B cell (primary cell): ENCODE data around the gene PTGIR. TPM values are rescaled to one million over a fixed set of nuclear protein-coding genes. Genes with fewer than 3 reads are reported as not detected.

ENCODE experiments used
- ATAC-seq: fragments of 200-7000 bp; cut with Tn5 transposase; one replicate; pipeline ENCODE4 v1.10.0; 2021; ENCODE audit warnings: low read depth, mild to moderate bottlenecking, moderate number of reproducible peaks, moderate library complexity
- CTCF ChIA-PET: fragments of 350-600 bp; sonication (Branson Sonifier 250); formaldehyde crosslinking; loops from one replicate; lab custom pipeline; 2021; ENCODE audit warnings: antibody characterized with exemption, inconsistent platforms; lab: Charles Lee
- POLR2A ChIA-PET: fragments of 350-600 bp; sonication (Branson Sonifier 250); formaldehyde crosslinking; loops from one replicate; lab custom pipeline; 2021; ENCODE audit warnings: antibody characterized with exemption; lab: Charles Lee
- DNase-seq: peaks from one replicate; pipeline ENCODE4 v3.0.0; 2013
- H2AFZ ChIP-seq: 2 replicates; pipeline ENCODE4 v1.6.1; 2012; ENCODE audit warnings: mild to moderate bottlenecking, low read depth, low read length; ENCODE audit not compliant: insufficient read depth, poor library complexity, severe bottlenecking
- H3K27ac ChIP-seq, 2 donors: 1 replicate in 1 of 2; 2 replicates in 1 of 2; pipeline ENCODE4 v1.5.1; 2012 to 2013; ENCODE audit warnings: low read length in 2 of 2, mild to moderate bottlenecking in 2 of 2, moderate library complexity in 1 of 2
- H3K27me3 ChIP-seq, 4 experiments: fragments of 200-600 bp in 1 of 4; sonication (generic) in 1 of 4; replicated peaks in 1 of 4; 1 replicate in 2 of 4; 2 replicates in 2 of 4; pipeline versions ENCODE4 v1.6.1 to v1.7.0; 2013 to 2016; ENCODE audit warnings: low read length in 3 of 4, mild to moderate bottlenecking in 2 of 4, mixed read lengths in 1 of 4, moderate library complexity in 1 of 4; ENCODE audit not compliant: insufficient read depth in 4 of 4, control insufficient read depth in 3 of 4; ENCODE audit errors: control extremely low read depth in 1 of 4
- H3K36me3 ChIP-seq, 2 experiments: replicated peaks in 1 of 2; 1 replicate in 1 of 2; 2 replicates in 1 of 2; pipeline versions ENCODE4 v1.6.1 to v1.7.1; 2013; ENCODE audit warnings: low read length in 1 of 2; ENCODE audit not compliant: insufficient read depth in 2 of 2, control insufficient read depth in 1 of 2; ENCODE audit errors: control extremely low read depth in 1 of 2, extremely low read depth in 1 of 2
- H3K4me1 ChIP-seq, 2 donors: fragments of 200-600 bp in 1 of 2; sonication (generic) in 1 of 2; 1 replicate in 1 of 2; 2 replicates in 1 of 2; pipeline versions ENCODE4 v1.5.1 to v1.6.1; 2013 to 2017; ENCODE audit warnings: low read length in 2 of 2; ENCODE audit not compliant: control insufficient read depth in 2 of 2, insufficient read depth in 2 of 2
- H3K4me2 ChIP-seq: replicated peaks from 2 replicates; pipeline ENCODE3; 2012; ENCODE audit warnings: mild to moderate bottlenecking, low read depth, low read length; ENCODE audit not compliant: poor library complexity, severe bottlenecking
- H3K4me3 ChIP-seq, 5 experiments: fragments of 200-600 bp in 1 of 5; sonication (generic) in 1 of 5; 1 replicate in 3 of 5; 2 replicates in 2 of 5; pipeline versions ENCODE4 v1.5.1 to v1.7.0; 2011 to 2016; ENCODE audit warnings: low read length in 4 of 5, mild to moderate bottlenecking in 4 of 5, low read depth in 2 of 5, control low read depth in 1 of 5, moderate library complexity in 1 of 5; ENCODE audit not compliant: insufficient read depth in 1 of 5; ENCODE audit errors: control extremely low read depth in 1 of 5, extremely low read depth in 1 of 5
- H3K79me2 ChIP-seq: fragments of 200-600 bp; sonication (generic); one replicate; pipeline ENCODE4 v1.6.0; 2016; ENCODE audit warnings: low read length; ENCODE audit not compliant: control insufficient read depth, insufficient read depth
- H3K9ac ChIP-seq: fragments of 200-600 bp; sonication (generic); 2 replicates; pipeline ENCODE4 v1.6.1; 2017; ENCODE audit warnings: mild to moderate bottlenecking, low read length, moderate library complexity
- H3K9me3 ChIP-seq, 3 donors: one replicate each; pipeline versions ENCODE4 v1.6.1 to v1.7.1; 2013; ENCODE audit warnings: low read length in 2 of 3; ENCODE audit not compliant: control insufficient read depth in 2 of 3, insufficient read depth in 1 of 3; ENCODE audit errors: control extremely low read depth in 1 of 3
- H4K20me1 ChIP-seq: 2 replicates; pipeline ENCODE4 v1.6.0; 2012; ENCODE audit warnings: mild to moderate bottlenecking, low read length; ENCODE audit not compliant: insufficient read depth, control insufficient read depth, poor library complexity, severe bottlenecking
- H3K27ac Mint-ChIP-seq: one replicate; pipeline ENCODE4 v1.8.0; 2021; ENCODE audit warnings: mixed read lengths
- H3K27me3 Mint-ChIP-seq: one replicate; pipeline ENCODE4 v1.8.0; 2021; ENCODE audit warnings: mixed read lengths
- H3K4me1 Mint-ChIP-seq: one replicate; pipeline ENCODE4 v1.8.0; 2021; ENCODE audit warnings: mixed read lengths
- H3K4me3 Mint-ChIP-seq: one replicate; pipeline ENCODE4 v1.8.0; 2021; ENCODE audit warnings: mixed read lengths
- H3K9me3 Mint-ChIP-seq: one replicate; pipeline ENCODE4 v1.8.0; 2022; ENCODE audit warnings: mixed read lengths; ENCODE audit not compliant: insufficient read depth
- CTCF ChIP-seq: fragments of 200-600 bp; IDR thresholded peaks from one replicate; pipeline ENCODE4 v1.8.0; 2022; ENCODE audit warnings: antibody characterized with exemption, mild to moderate bottlenecking
- EZH2 ChIP-seq: IDR thresholded peaks from 2 replicates; pipeline ENCODE4 v1.6.1; 2012; ENCODE audit warnings: borderline replicate concordance, low read depth, mild to moderate bottlenecking, moderate library complexity, low read length; ENCODE audit not compliant: insufficient read depth, poor library complexity, severe bottlenecking
- WGBS: methylation state at CpG from one replicate; pipeline ENCODE4 v1.1.5; 2013; ENCODE audit warnings: missing lambda C conversion rate; ENCODE audit not compliant: insufficient coverage; 5-methylcytosine and 5-hydroxymethylcytosine counted together
- intact Hi-C: fragments of 100-400 bp; cut with micrococcal nuclease; formaldehyde crosslinking; loops from one replicate; pipeline ENCODE4 v1.10.0; 2022
- polyA plus RNA-seq: library from polyadenylated mRNA; depleted of rRNA; stranded (reverse); fragments of >200 nt; gene quantifications from 2 replicates; pipeline ENCODE4 v1.2.3, GENCODE V29; 2012
- total RNA-seq, 2 donors: library from RNA; stranded (reverse); fragments of 120-200 nt in 1 of 2; gene quantifications; 1 replicate in 1 of 2; 2 replicates in 1 of 2; pipeline versions ENCODE4 v1.2.3 to v1.2.4, GENCODE V29; 2013 to 2022

PTGIR gene
- total and polyA plus RNA-seq, 2 donors (not counting 1 experiment from before 2014, with no cell fraction given): 1.9 to 2.1 TPM

- H3K4me3 Mint-ChIP-seq: no peak overlapping the region
- Histone ChIP-seq H3K27ac (no peak overlapping the region), H3K4me2 (no peak overlapping the region), H3K79me2 (peaks cover 28% of the 10 kb centered on the region), H3K9ac (no peak overlapping the region), H3K4me1 (peaks cover 28 to 32% of the 10 kb centered on the region in 2 donors), H3K9me3 (peaks cover 0 to 5% (median 0%) of the 10 kb centered on the region in 3 donors), H2AFZ (no peak overlapping the region), H3K4me3 (no peak overlapping the region), H3K36me3 (peaks cover 0 to 53% of the 10 kb centered on the region in 2 experiments), H3K27me3 (no peaks in the 10 kb centered on the region), H4K20me1 (peaks cover 81% of the 10 kb centered on the region)
- WGBS: 97% methylated on average over 8 of the region's 12 CpGs
- TF ChIP-seq CTCF: no peak
- H3K9me3 Mint-ChIP-seq: no peaks in the 10 kb centered on the region
- intact Hi-C loops: no loop called here
- ATAC-seq (no peak), DNase-seq (no peak)
- no peak overlapping the region for H3K27ac Mint-ChIP-seq
- H3K4me1 Mint-ChIP-seq: peaks cover 35% of the 10 kb centered on the region
- CTCF ChIA-PET: interaction anchor here (1.4 to 16.2 kb wide), 2 partner anchors 55 to 98 kb away, joined by 4 to 447 read pairs; partner anchors contain the start of gene DACT3
- H3K27me3 Mint-ChIP-seq: no peaks in the 10 kb centered on the region
- POLR2A ChIA-PET: no interaction called here
Measured at GRCh38 chr19:46606681-46607447, 18.0 kb downstream of the PTGIR start.

- H3K36me3 ChIP-seq: peaks cover 0 to 53% of the 10 kb centered on the region in 2 experiments
Measured at GRCh38 chr19:46606019-46606418, 18.9 kb downstream of the PTGIR start.

More at GRCh38 chr19:46606019-46606418, 18.9 kb downstream of the PTGIR start:
- Histone ChIP-seq H3K4me2 (no peak overlapping the region), H4K20me1 (peaks cover 87% of the 10 kb centered on the region), H3K79me2 (peaks cover 34% of the 10 kb centered on the region), H3K27me3 (no peaks in the 10 kb centered on the region), H3K9ac (no peak overlapping the region), H3K4me1 (peaks cover 20 to 29% of the 10 kb centered on the region in 2 donors), H3K4me3 (no peak overlapping the region), H3K27ac (no peak overlapping the region), H3K9me3 (no peaks in the 10 kb centered on the region), H2AFZ (no peak overlapping the region)
- DNase-seq (no peak), ATAC-seq (no peak)
- Mint-ChIP-seq H3K4me3 (no peak overlapping the region), H3K9me3 (no peaks in the 10 kb centered on the region), H3K4me1 (peaks cover 29% of the 10 kb centered on the region), H3K27me3 (no peaks in the 10 kb centered on the region), H3K27ac (no peak overlapping the region)
- TF ChIP-seq CTCF (no peak), EZH2 (no peak)
- over 99% methylated on average over 10 of the region's 11 CpGs for WGBS
- POLR2A ChIA-PET: no interaction called here
- CTCF ChIA-PET: interaction anchor here (1.0 to 6.6 kb wide), 3 partner anchors 8 to 99 kb away, joined by 3 to 55 read pairs (median 4); partner anchors contain the start of gene DACT3
- intact Hi-C loops: no loop called here
